KOPT-K1 (cell line): ENCODE measurements around the gene DGKD.

Experiments
- H3K27ac ChIP-seq: fragments of 200-600 bp; sonication (generic); 2 replicates; pipeline ENCODE4 v1.5.1; 2016; ENCODE audit warnings: antibody characterized with exemption, mild to moderate bottlenecking, low read depth, low read length; ENCODE audit not compliant: poor library complexity, severe bottlenecking
- H3K36me3 ChIP-seq: fragments of 200-600 bp; sonication (generic); 2 replicates; pipeline ENCODE4 v1.5.1; 2017; ENCODE audit warnings: antibody characterized with exemption, mild to moderate bottlenecking, low read length, moderate library complexity; ENCODE audit not compliant: insufficient read depth
- H3K9me3 ChIP-seq: fragments of 200-600 bp; sonication (generic); 2 replicates; pipeline ENCODE4 v1.5.1; 2017; ENCODE audit warnings: antibody characterized with exemption, low read length, mild to moderate bottlenecking; ENCODE audit not compliant: insufficient read depth, poor library complexity, severe bottlenecking

DGKD gene

DNA sequence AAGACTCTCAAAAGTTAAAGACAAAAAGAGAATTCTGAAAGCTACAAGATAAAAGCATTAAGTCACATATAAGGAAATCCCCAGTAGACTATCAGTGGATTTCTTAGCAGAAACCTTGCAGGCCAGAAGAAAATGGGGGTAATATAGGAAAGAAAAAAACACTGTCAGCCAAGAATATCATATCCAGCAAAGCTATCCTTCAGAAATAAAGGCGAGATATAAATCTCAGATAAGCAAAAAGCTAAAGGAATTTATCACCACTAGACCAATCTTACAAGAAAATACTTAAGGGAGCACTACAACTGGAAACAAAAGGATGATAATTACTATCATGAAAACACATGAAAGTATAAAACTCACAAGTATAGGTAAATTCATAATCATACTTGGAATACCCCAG, 149.2 kb downstream of the DGKD start:
- H3K9me3 ChIP-seq, result peaks cover 20% of the 10 kb centered on the region
- no peak overlapping the region for H3K27ac ChIP-seq
- H3K36me3 ChIP-seq, result peaks cover 8% of the 10 kb centered on the region; the same call in 1 of the 2 replicates

GRCh38 chr2:233503947-233504637, 149.8 kb downstream of the DGKD start:
- Histone ChIP-seq H3K9me3 (peaks cover 20% of the 10 kb centered on the region), H3K27ac (no peak overlapping the region), H3K36me3 (peaks cover 8% of the 10 kb centered on the region; the same call in 1 of the 2 replicates)

- Histone ChIP-seq H3K9me3 (no peaks in the 10 kb centered on the region), H3K36me3 (no peaks in the 10 kb centered on the region), H3K27ac (no peak overlapping the region)
Measured at GRCh38 chr2:233513953-233514655, 159.8 kb downstream of the DGKD start.

- Histone ChIP-seq H3K9me3 (no peaks in the 10 kb centered on the region), H3K36me3 (no peaks in the 10 kb centered on the region; the same call in none of the 2 replicates), H3K27ac (no peak overlapping the region)
Measured at GRCh38 chr2:233519787-233520611, 165.7 kb downstream of the DGKD start.
